NT2/D1 (cell line): ENCODE measurements around the gene KCNK16.

Source experiments
- SUZ12 ChIP-seq: IDR thresholded peaks from 2 replicates; pipeline ENCODE4 v1.6.1; 2011; ENCODE audit not compliant: insufficient read length, insufficient read depth; ENCODE audit errors: extremely low read depth
- YY1 ChIP-seq: IDR thresholded peaks from 2 replicates; pipeline ENCODE4 v1.6.1; 2011; ENCODE audit not compliant: insufficient read length, insufficient read depth
- ZNF274 ChIP-seq: IDR thresholded peaks from 2 replicates; pipeline ENCODE4 v1.6.1; 2011; ENCODE audit warnings: mild to moderate bottlenecking, low read depth, low read length

- TF ChIP-seq YY1 (no peak), ZNF274 (no peak), SUZ12 (no peak)
Measured at GRCh38 chr6:39347206-39347605, 24.7 kb upstream of the KCNK16 start.
